ENCODE results near the gene RNF121. TPM values are rescaled to one million over a fixed set of nuclear protein-coding genes. Genes with fewer than 3 reads are reported as not detected.
A peak's percentile ranks its signal among the peaks of the same experiment; 100 is the strongest.

The RNF121 gene
- total RNA-seq, 1 experiment from 2014 or later: 56.9 TPM

DNA sequence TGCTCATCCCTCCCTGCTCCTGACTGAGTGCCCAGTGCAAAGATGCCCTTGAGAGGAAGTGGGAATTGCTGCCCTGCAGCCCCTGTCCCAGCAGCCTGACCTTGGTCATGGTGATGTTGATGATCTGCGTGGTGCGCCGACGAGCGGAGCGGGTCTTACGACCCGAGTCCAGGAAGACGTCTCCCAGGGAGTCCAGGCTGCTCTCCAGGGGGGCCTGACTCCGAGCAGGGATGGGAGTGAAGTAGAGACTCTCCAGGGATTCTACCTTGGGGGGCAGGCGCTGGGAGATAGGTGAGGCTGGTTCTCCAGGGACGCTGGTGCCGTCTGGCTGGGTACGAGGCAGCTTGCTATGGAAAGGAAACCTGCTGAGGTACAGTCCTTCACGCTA is 78.2 kb downstream of the RNF121 start:
- TF ChIP-seq, protein P1, sequence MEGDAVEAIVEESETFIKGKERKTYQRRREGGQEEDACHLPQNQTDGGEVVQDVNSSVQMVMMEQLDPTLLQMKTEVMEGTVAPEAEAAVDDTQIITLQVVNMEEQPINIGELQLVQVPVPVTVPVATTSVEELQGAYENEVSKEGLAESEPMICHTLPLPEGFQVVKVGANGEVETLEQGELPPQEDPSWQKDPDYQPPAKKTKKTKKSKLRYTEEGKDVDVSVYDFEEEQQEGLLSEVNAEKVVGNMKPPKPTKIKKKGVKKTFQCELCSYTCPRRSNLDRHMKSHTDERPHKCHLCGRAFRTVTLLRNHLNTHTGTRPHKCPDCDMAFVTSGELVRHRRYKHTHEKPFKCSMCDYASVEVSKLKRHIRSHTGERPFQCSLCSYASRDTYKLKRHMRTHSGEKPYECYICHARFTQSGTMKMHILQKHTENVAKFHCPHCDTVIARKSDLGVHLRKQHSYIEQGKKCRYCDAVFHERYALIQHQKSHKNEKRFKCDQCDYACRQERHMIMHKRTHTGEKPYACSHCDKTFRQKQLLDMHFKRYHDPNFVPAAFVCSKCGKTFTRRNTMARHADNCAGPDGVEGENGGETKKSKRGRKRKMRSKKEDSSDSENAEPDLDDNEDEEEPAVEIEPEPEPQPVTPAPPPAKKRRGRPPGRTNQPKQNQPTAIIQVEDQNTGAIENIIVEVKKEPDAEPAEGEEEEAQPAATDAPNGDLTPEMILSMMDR (conservative IDR thresholded peaks at IDR 0.05): no peak
- H2BK12ac ChIP-seq (ENCODE audit: insufficient read length, low read depth, low read length): no peak overlapping the region
- no peak overlapping the region for H4K8ac ChIP-seq (replicated peaks; ENCODE audit: insufficient read length, low read depth, low read length)
- no peak overlapping the region for H3K14ac ChIP-seq (ENCODE audit: insufficient read depth, low read length)
- no peak overlapping the region for H3K18ac ChIP-seq (ENCODE audit: insufficient read length, low read depth, low read length)
- no peaks in the 10 kb centered on the region for H3K79me2 ChIP-seq (ENCODE audit: insufficient read depth, low read length)
- Mint-ChIP-seq H3K4me3 (no peak overlapping the region), H3K4me1 (no peaks in the 10 kb centered on the region), H3K27me3 (ENCODE audit: low read depth) (peaks cover 7% of the 10 kb centered on the region; the same call in 1 of the 2 replicates), H3K9me3 (no peaks in the 10 kb centered on the region), H3K27ac (peak overlapping the region in 1 of 3 experiments; percentile 34; a peak in 2 of 7 replicates), H3K36me3 (ENCODE audit: insufficient read depth in 1 of 3, low read depth in 3 of 3) (peaks cover 52 to 92% (median 90%) of the 10 kb centered on the region in 3 experiments)
- H2AFZ ChIP-seq (ENCODE audit: low read length): no peak overlapping the region
- no peaks in the 10 kb centered on the region for H3K4me1 ChIP-seq (ENCODE audit: insufficient read depth, low read length)
- H3K23ac ChIP-seq (ENCODE audit: insufficient read length, low read depth, low read length): no peak overlapping the region
- DNase-seq: no peak
- H3K27ac ChIP-seq (ENCODE audit: insufficient read length, low read depth, low read length): no peak overlapping the region
- no peak overlapping the region for H2BK5ac ChIP-seq (ENCODE audit: insufficient read length, low read length)
- no peak overlapping the region for H3T11ph ChIP-seq (ENCODE audit: low read length)
- H2BK20ac ChIP-seq (ENCODE audit: low read depth, low read length, poor library complexity, severe bottlenecking): no peak overlapping the region
- H4K20me1 ChIP-seq (ENCODE audit: control insufficient read depth, insufficient read depth, insufficient read length): no peaks in the 10 kb centered on the region
- H2BK15ac ChIP-seq (ENCODE audit: low read depth, low read length): no peak overlapping the region
- H3K4ac ChIP-seq (ENCODE audit: low read depth, low read length): no peak overlapping the region
- H4K91ac ChIP-seq (ENCODE audit: insufficient read length, low read depth, low read length): no peak overlapping the region
- H3K79me1 ChIP-seq (ENCODE audit: insufficient read depth, low read depth, low read length, poor library complexity, severe bottlenecking): no peaks in the 10 kb centered on the region
- H3K27me3 ChIP-seq (ENCODE audit: insufficient read depth, low read length): no peaks in the 10 kb centered on the region
- no peak overlapping the region for H3K9ac ChIP-seq (ENCODE audit: extremely low read depth, insufficient read length, low read length)
- H2BK120ac ChIP-seq (ENCODE audit: low read depth, low read length, poor library complexity, severe bottlenecking): no peak overlapping the region
- no peaks in the 10 kb centered on the region for H3K9me3 ChIP-seq (ENCODE audit: control insufficient read depth, low read depth, low read length)
- no peak overlapping the region for H3K56ac ChIP-seq (ENCODE audit: insufficient read length, low read depth, low read length)
- no peak overlapping the region for H4K5ac ChIP-seq (ENCODE audit: insufficient read length, low read depth, low read length)
- no CpG with 5 or more reads among the region's 15 CpGs for WGBS (ENCODE audit: extremely low coverage, insufficient read length, low lambda C conversion rate)
- no peak overlapping the region for H2AK5ac ChIP-seq (ENCODE audit: insufficient read length, low read length)
- H3K23me2 ChIP-seq (ENCODE audit: insufficient read length, low read depth, low read length, poor library complexity, severe bottlenecking): no peaks in the 10 kb centered on the region
- H3K4me2 ChIP-seq (ENCODE audit: insufficient read depth, insufficient read length, low read length): no peak overlapping the region

All from H9 (cell line).